Testis (tissue), 5 donors: ENCODE data around the gene TMSB15B. TPM values are rescaled to one million over a fixed set of nuclear protein-coding genes. Genes with fewer than 3 reads are reported as not detected.
"Not testable (repeated sequence)": the region's sequence is repeated elsewhere in the genome, so short reads cannot be mapped to it uniquely, and the experiment has no call there.

Experiments
- DNase-seq: peaks from one replicate; pipeline ENCODE4 v3.0.0-alpha.2; 2019
- H3K27ac ChIP-seq, 2 donors: fragments of 200-600 bp; sonication (generic); one replicate each; pipeline ENCODE4 v1.5.1; 2019
- H3K27me3 ChIP-seq: fragments of 200-600 bp; sonication (generic); one replicate; pipeline ENCODE4 v1.5.1; 2019
- H3K36me3 ChIP-seq: fragments of 200-600 bp; sonication (generic); one replicate; pipeline ENCODE4 v1.5.1; 2017; ENCODE audit warnings: low read depth; ENCODE audit errors: missing control alignments
- H3K4me1 ChIP-seq: fragments of 200-600 bp; sonication (generic); one replicate; pipeline ENCODE4 v1.5.1; 2019
- H3K4me3 ChIP-seq, 2 donors: fragments of 200-600 bp; sonication (generic); one replicate each; pipeline ENCODE4 v1.5.1; 2017 to 2019
- H3K9me3 ChIP-seq: fragments of 200-600 bp; sonication (generic); one replicate; pipeline ENCODE4 v1.5.1; 2017
- POLR2A ChIP-seq: fragments of 450-650 bp; IDR thresholded peaks from one replicate; pipeline ENCODE4 v1.6.1; 2017; ENCODE audit warnings: antibody characterized with exemption, mild to moderate bottlenecking, moderate library complexity
- WGBS, 2 donors: methylation state at CpG; one replicate each; pipeline ENCODE4 v1.1.5; 2018; 5-methylcytosine and 5-hydroxymethylcytosine counted together
- intact Hi-C: fragments of 100-400 bp; cut with DNase I; formaldehyde crosslinking; loops from one replicate; pipeline ENCODE4 v1.15.1; 2023; ENCODE audit warnings: low total_unique reads
- long read RNA-seq, 2 donors: transcript quantifications; one replicate each; lab custom pipeline, GENCODE V29; 2026
- polyA plus RNA-seq: library from polyadenylated mRNA; stranded (reverse); fragments of 350-450 nt; fragmentation: Illumina TruSeq; extraction: RNeasy Lipid Tissue Mini Kit (QIAGEN cat#74804); gene quantifications from one replicate; pipeline ENCODE4 v1.2.3, GENCODE V29; 2014; ENCODE audit warnings: low read depth, low replicate concordance; ENCODE audit not compliant: insufficient read depth
- total RNA-seq, 2 donors: library from RNA; depleted of rRNA; stranded (reverse); fragments of >200 nt; gene quantifications; one replicate each; pipeline ENCODE4 v1.2.3, GENCODE V29; 2016
- TF ChIP-seq, protein P1 (sequence below), 3 experiments: fragments of 450-650 bp in 2 of 3; fragments of 200-600 bp in 1 of 3; sonication (generic) in 1 of 3; IDR thresholded peaks; one replicate each; pipeline ENCODE4 v1.5.1; 2016 to 2019; ENCODE audit warnings: antibody characterized with exemption in 3 of 3, mild to moderate bottlenecking in 2 of 3, moderate library complexity in 1 of 3

The TMSB15B gene
- total RNA-seq (1 to 10 TPM; 5.4 to 6.9 TPM), polyA plus RNA-seq (4.0 TPM)
- long read RNA-seq, donor 1, partial matches to known transcripts: 0 of 4 reads
- long read RNA-seq, donor 1, other reads (novel, unspliced or antisense): 0 of 4 reads
- long read RNA-seq, donor 2, partial matches to known transcripts: 0 of 3 reads
- long read RNA-seq, donor 2, other reads (novel, unspliced or antisense): 0 of 3 reads

DNA sequence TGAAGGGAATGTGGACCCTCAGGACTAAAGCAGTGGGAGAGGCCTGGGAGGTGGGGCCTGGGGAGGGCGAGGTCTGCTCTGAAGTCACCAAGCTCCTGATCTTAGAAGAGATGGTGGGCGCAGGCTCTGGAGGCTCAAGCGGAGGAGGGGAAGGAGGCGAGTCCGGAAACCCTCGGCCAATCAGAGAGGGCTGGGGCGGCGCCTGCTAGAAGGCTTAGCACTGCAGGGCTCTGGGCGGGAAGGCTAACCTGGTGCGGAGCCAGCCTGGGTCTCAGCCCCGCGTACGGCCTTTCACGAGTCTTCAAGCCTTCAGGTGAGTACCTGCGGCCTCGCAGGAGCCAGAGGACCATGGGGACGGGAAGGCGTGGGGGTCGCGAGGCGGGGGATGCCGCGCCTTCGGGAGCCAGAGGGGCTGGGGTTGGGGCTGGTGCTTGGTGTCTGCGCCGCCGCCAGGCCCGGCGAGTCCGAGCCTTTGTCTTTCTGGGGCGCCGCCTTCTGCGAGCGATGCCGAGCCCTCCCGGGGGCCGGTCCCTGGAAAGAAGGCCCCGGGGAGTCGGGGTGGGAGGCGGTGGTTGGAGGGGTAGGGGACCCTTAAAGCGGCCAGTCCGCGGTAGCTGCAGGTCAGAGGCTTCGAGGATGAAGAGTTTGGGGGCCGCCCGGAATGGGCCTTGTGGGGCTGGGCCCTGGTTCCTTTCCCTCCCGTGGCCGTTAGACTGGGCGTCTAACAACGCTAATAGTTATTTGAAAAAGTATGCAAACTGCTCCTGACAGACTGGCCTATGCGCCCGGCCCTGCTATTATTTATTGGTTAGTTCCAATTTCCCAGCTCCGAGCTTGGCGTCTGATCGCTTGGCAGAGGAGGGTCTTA lies at the start of gene TMSB15B:
Gene TMSB15B, plus strand, starts transcription at position 217 of the 868 bp plus-strand sequence.
- not testable (repeated sequence) for DNase-seq
- WGBS, 2 donors: no CpG with 5 or more reads among the region's 55 CpGs

DNA sequence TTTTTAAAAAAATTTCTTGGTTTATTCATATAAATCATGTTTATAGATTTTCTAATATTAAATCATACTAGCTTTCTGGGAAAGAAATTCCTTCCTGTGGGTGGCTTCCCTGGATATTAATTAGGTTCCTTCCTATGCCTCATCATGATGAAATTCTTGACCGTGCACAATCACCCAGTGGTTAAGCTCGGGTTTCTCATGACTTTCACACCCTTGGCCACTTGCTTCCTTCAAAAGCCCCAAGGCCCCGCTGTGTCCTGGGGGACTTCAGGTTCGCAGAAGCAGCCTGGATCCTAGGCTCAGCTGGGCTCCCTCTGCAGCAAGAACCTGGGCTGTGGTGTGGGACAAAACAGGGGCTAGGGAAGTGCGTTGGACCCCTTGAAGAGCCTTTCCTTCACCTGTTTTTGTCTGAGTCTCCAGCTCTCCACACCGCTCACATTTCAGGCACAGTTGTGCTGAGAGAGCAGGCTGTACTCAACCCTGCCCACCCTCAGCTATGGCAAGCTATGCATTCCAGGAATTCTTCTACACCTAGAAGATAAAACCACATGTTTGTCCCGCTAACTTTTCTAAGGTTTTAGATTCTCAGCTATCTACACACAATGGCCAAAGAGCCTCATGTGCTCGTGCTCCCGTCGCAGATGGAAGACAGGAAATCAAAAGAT lies 48.9 kb upstream of the TMSB15B start:
- no peak overlapping the region for H3K4me3 ChIP-seq
- H3K36me3 ChIP-seq: no peaks in the 10 kb centered on the region
- DNase-seq: no peak
- TF ChIP-seq, protein P1, sequence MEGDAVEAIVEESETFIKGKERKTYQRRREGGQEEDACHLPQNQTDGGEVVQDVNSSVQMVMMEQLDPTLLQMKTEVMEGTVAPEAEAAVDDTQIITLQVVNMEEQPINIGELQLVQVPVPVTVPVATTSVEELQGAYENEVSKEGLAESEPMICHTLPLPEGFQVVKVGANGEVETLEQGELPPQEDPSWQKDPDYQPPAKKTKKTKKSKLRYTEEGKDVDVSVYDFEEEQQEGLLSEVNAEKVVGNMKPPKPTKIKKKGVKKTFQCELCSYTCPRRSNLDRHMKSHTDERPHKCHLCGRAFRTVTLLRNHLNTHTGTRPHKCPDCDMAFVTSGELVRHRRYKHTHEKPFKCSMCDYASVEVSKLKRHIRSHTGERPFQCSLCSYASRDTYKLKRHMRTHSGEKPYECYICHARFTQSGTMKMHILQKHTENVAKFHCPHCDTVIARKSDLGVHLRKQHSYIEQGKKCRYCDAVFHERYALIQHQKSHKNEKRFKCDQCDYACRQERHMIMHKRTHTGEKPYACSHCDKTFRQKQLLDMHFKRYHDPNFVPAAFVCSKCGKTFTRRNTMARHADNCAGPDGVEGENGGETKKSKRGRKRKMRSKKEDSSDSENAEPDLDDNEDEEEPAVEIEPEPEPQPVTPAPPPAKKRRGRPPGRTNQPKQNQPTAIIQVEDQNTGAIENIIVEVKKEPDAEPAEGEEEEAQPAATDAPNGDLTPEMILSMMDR (IDR thresholded peaks at IDR 0.05): no peak
- no peak for TF ChIP-seq POLR2A
- intact Hi-C loops: no loop called here
- no peaks in the 10 kb centered on the region for H3K4me1 ChIP-seq
- H3K27me3 ChIP-seq: no peaks in the 10 kb centered on the region
- WGBS, 2 donors: 70 to 85% methylated on average over 6 to 10 of the region's 10 CpGs
- no peak overlapping the region for H3K27ac ChIP-seq
- no peaks in the 10 kb centered on the region for H3K9me3 ChIP-seq

More for the DNA sequence above, at the start of gene TMSB15B:
- intact Hi-C loops, H3K4me1 ChIP-seq, H3K36me3 ChIP-seq, H3K27ac ChIP-seq, H3K9me3 ChIP-seq, H3K4me3 ChIP-seq, H3K27me3 ChIP-seq: not testable (repeated sequence)

DNA sequence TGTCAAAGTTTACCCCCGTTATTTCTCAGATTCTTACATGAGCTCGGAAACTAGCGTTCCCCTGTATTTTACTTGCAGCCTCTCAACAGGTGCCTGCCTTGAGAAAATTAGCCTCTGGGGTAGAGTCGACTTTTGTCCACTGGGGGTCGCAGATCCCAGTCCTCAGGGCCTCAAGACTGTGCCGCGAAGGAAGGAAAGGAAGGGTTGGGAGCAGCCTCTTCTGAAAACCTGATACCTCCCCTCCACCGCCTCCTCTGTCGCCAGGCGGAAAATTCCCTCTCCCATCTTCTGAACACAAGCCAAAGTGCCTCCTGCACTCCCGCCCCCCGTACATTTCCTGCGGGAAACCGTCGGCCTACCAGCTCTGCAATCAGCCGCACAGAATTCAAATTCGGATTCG lies 44.4 kb upstream of the TMSB15B start:
- intact Hi-C loops: no loop called here
- no peak for TF ChIP-seq POLR2A
- TF ChIP-seq, protein P1 (IDR thresholded peaks at IDR 0.05): peak; percentile 6 to 37 (median 34)
- Histone ChIP-seq H3K27ac (peak overlapping the region in 1 of 2 donors; percentile 71), H3K4me1 (no peaks in the 10 kb centered on the region), H3K4me3 (peak overlapping the region; percentile 50 to 64), H3K36me3 (no peaks in the 10 kb centered on the region), H3K27me3 (no peaks in the 10 kb centered on the region), H3K9me3 (no peaks in the 10 kb centered on the region)
- WGBS, 2 donors: 2 to 4% methylated on average over 7 to 18 of the region's 18 CpGs
- peak; percentile 70 for DNase-seq

DNA sequence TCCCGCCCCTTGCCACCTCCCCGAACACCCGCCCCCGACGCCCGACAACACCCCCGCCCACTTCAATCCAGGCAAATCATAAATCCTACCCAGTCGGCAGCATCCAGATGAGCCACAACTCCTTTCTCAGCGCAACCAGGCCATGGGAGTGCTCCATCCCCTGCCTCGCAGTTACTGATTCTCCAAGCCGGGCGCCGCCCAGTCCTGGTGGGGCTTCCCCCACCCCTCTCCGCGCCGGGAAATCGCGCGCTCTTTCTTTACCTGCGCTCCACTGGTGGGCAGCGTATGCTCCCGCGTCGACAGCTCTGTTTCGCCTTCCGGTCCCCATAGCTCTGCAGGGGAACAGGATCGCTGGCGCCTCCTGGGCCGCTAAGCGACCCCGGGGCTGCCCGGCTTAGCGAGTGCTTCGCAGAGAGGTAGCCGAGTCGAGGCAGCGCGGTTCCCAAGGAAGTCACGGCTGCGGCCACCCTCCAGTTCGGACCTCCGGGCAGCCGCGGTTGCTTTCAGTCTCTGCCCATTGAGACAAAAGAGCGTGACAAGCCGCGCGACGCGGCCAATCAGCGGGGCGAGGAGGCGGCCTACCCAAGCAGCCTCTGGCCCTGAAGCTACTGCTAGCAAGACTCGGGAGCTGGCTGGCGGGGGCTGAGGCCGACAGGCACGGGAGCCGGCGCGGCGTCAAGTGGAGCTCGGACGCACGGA lies 43.7 kb upstream of the TMSB15B start:
- intact Hi-C loops: no loop called here
- Histone ChIP-seq H3K36me3 (no peaks in the 10 kb centered on the region), H3K9me3 (no peaks in the 10 kb centered on the region), H3K4me3 (peak overlapping the region; percentile 50 to 64), H3K27ac (peak overlapping the region; percentile 71 to 73), H3K27me3 (no peaks in the 10 kb centered on the region), H3K4me1 (no peaks in the 10 kb centered on the region)
- WGBS, 2 donors: 0 to 10% methylated on average over 2 to 42 of the region's 64 CpGs
- no peak for TF ChIP-seq POLR2A
- TF ChIP-seq, protein P1 (IDR thresholded peaks at IDR 0.05): no peak
- DNase-seq: peak; percentile 70
